ENCODE measurements around the gene COL25A1. TPM values are rescaled to one million over a fixed set of nuclear protein-coding genes. Genes with fewer than 3 reads are reported as not detected.

COL25A1 gene
- total RNA-seq, 1 experiment from 2014 or later: 8.8 TPM

GRCh38 chr4:109126856-109127255 lies 175.6 kb downstream of the COL25A1 start:
- intact Hi-C loops (cut with micrococcal nuclease; ENCODE audit: unreplicated experiment): no loop called here
- Histone ChIP-seq H3K9me3 (ENCODE audit: low read depth, low read length, poor library complexity, severe bottlenecking) (no peaks in the 10 kb centered on the region), H3K4me3 (ENCODE audit: low read depth, low read length, poor library complexity, severe bottlenecking) (no peak overlapping the region), H3K4me1 (ENCODE audit: insufficient read depth, low read length, poor library complexity, severe bottlenecking) (peaks cover 18% of the 10 kb centered on the region), H3K36me3 (ENCODE audit: insufficient read depth, low read length, poor library complexity, severe bottlenecking) (no peaks in the 10 kb centered on the region), H3K27me3 (replicated peaks; ENCODE audit: insufficient read depth, low read depth, low read length, poor library complexity) (no peaks in the 10 kb centered on the region), H3K27ac (ENCODE audit: low read depth, low read length, poor library complexity, severe bottlenecking) (no peak overlapping the region)
- POLR2A ChIA-PET (ENCODE audit: low non-redundant PET): no interaction called here
- CTCF ChIA-PET: no interaction called here
- no peak for TF ChIP-seq EZH2 (IDR thresholded peaks at IDR 0.05; ENCODE audit: borderline replicate concordance, low read depth, low read length, poor library complexity, severe bottlenecking)
- TF ChIP-seq CTCF (conservative IDR thresholded peaks at IDR 0.05; ENCODE audit: low read depth, low read length): no peak
- DNase-seq (ENCODE audit: low spot score): no peak
- BruUV-seq (replicated peaks): no TSS peak

DNA sequence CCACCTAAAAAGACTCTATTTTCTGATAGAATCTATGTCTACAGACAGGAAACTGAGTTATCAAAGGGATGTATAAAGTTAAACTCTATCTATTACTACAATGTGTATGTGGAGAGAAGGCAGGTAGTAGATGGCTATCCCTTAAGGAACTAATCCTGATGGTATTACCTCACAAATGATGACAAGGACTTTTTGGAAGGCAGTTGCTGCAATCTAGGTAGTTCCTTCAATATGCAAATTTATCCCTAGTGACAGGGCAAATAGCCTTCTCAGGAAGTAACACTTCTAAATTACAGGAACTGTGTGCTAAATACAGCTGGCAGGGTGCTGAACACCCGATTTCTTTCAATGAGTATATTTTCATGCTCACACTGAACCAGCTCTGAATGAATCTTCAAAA lies 177.4 kb downstream of the COL25A1 start:
- Histone ChIP-seq H3K4me3 (ENCODE audit: low read depth, low read length, poor library complexity, severe bottlenecking) (no peak overlapping the region), H3K9me3 (ENCODE audit: low read depth, low read length, poor library complexity, severe bottlenecking) (no peaks in the 10 kb centered on the region), H3K27ac (ENCODE audit: low read depth, low read length, poor library complexity, severe bottlenecking) (peak overlapping the region; percentile 14), H3K4me1 (ENCODE audit: insufficient read depth, low read length, poor library complexity, severe bottlenecking) (peaks cover 18% of the 10 kb centered on the region), H3K36me3 (ENCODE audit: insufficient read depth, low read length, poor library complexity, severe bottlenecking) (no peaks in the 10 kb centered on the region), H3K27me3 (replicated peaks; ENCODE audit: insufficient read depth, low read depth, low read length, poor library complexity) (no peaks in the 10 kb centered on the region)
- intact Hi-C loops (cut with micrococcal nuclease; ENCODE audit: unreplicated experiment): no loop called here
- CTCF ChIA-PET: no interaction called here
- POLR2A ChIA-PET (ENCODE audit: low non-redundant PET): no interaction called here
- no peak for TF ChIP-seq CTCF (conservative IDR thresholded peaks at IDR 0.05; ENCODE audit: low read depth, low read length)
- no peak for TF ChIP-seq EZH2 (IDR thresholded peaks at IDR 0.05; ENCODE audit: borderline replicate concordance, low read depth, low read length, poor library complexity, severe bottlenecking)
- no TSS peak for BruUV-seq (replicated peaks)
- peak; percentile 72 for DNase-seq (ENCODE audit: low spot score)

- intact Hi-C loops (cut with micrococcal nuclease; ENCODE audit: unreplicated experiment): no loop called here
- no TSS peak for BruUV-seq (replicated peaks)
Measured at GRCh38 chr4:109123951-109124350, 178.5 kb downstream of the COL25A1 start.

DNA sequence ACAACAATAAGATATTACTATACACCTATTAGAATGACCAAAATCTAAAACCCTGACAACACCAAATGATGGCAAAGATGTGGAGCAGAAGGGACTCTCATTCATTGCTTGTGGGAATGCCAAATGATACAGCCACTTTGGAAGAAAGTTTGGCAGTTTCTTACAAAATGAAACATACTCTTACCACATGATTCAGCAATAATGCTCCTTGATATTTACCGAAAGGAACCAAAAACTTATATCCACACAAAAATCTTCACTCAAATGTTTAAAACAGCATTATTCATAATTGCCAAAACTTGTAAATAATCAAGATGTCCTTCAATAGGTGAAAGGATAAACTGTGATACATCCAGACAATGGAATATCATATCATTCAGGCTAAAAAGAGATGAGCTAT lies 180.9 kb downstream of the COL25A1 start:
- Histone ChIP-seq H3K27me3 (replicated peaks; ENCODE audit: insufficient read depth, low read depth, low read length, poor library complexity) (no peaks in the 10 kb centered on the region), H3K4me3 (ENCODE audit: low read depth, low read length, poor library complexity, severe bottlenecking) (no peak overlapping the region), H3K4me1 (ENCODE audit: insufficient read depth, low read length, poor library complexity, severe bottlenecking) (peaks cover 18% of the 10 kb centered on the region), H3K27ac (ENCODE audit: low read depth, low read length, poor library complexity, severe bottlenecking) (no peak overlapping the region), H3K9me3 (ENCODE audit: low read depth, low read length, poor library complexity, severe bottlenecking) (no peaks in the 10 kb centered on the region), H3K36me3 (ENCODE audit: insufficient read depth, low read length, poor library complexity, severe bottlenecking) (no peaks in the 10 kb centered on the region)
- POLR2A ChIA-PET (ENCODE audit: low non-redundant PET): no interaction called here
- no peak for TF ChIP-seq EZH2 (IDR thresholded peaks at IDR 0.05; ENCODE audit: borderline replicate concordance, low read depth, low read length, poor library complexity, severe bottlenecking)
- no peak for TF ChIP-seq CTCF (conservative IDR thresholded peaks at IDR 0.05; ENCODE audit: low read depth, low read length)
- BruUV-seq (replicated peaks): no TSS peak
- CTCF ChIA-PET: no interaction called here
- intact Hi-C loops (cut with micrococcal nuclease; ENCODE audit: unreplicated experiment): no loop called here
- no peak for DNase-seq (ENCODE audit: low spot score)

More at GRCh38 chr4:109123951-109124350, 178.5 kb downstream of the COL25A1 start:
- Histone ChIP-seq H3K27ac (ENCODE audit: low read depth, low read length, poor library complexity, severe bottlenecking) (no peak overlapping the region), H3K27me3 (replicated peaks; ENCODE audit: insufficient read depth, low read depth, low read length, poor library complexity) (no peaks in the 10 kb centered on the region), H3K36me3 (ENCODE audit: insufficient read depth, low read length, poor library complexity, severe bottlenecking) (no peaks in the 10 kb centered on the region), H3K4me3 (ENCODE audit: low read depth, low read length, poor library complexity, severe bottlenecking) (no peak overlapping the region), H3K9me3 (ENCODE audit: low read depth, low read length, poor library complexity, severe bottlenecking) (no peaks in the 10 kb centered on the region), H3K4me1 (ENCODE audit: insufficient read depth, low read length, poor library complexity, severe bottlenecking) (peaks cover 18% of the 10 kb centered on the region)
- TF ChIP-seq EZH2 (IDR thresholded peaks at IDR 0.05; ENCODE audit: borderline replicate concordance, low read depth, low read length, poor library complexity, severe bottlenecking): no peak
- POLR2A ChIA-PET (ENCODE audit: low non-redundant PET): no interaction called here
- CTCF ChIA-PET: no interaction called here
- DNase-seq (ENCODE audit: low spot score): no peak
